ENCODE measurements around the gene PIGR. TPM values are rescaled to one million over a fixed set of nuclear protein-coding genes. Genes with fewer than 3 reads are reported as not detected.

Gene PIGR
- total RNA-seq, 1 donor from 2014 or later: 1.00 TPM

GRCh38 chr1:206923009-206923960, 23.0 kb downstream of the PIGR start:
- no peaks in the 10 kb centered on the region for H3K9me3 Mint-ChIP-seq
- DNase-seq (peak; percentile 62), ATAC-seq (ENCODE audit: low read depth) (peak; percentile 56)
- no peaks in the 10 kb centered on the region for H3K27me3 Mint-ChIP-seq
- no peak for TF ChIP-seq CTCF (IDR thresholded peaks at IDR 0.05)
- peaks cover 30% of the 10 kb centered on the region for H3K4me1 Mint-ChIP-seq
- H3K36me3 Mint-ChIP-seq (ENCODE audit: low read depth): peaks cover 20% of the 10 kb centered on the region
- H3K27ac Mint-ChIP-seq: no peak overlapping the region
- ChIA-PET POLR2A (interaction anchor here (0.7 to 3.4 kb wide), 7 partner anchors 11 to 1639 kb away, joined by 3 to 51 read pairs (median 4); partner anchors contain the start of genes IL19 and MAPKAPK2), CTCF (interaction anchor here (1.2 to 3.5 kb wide), 6 partner anchors 9 to 189 kb away, joined by 3 to 64 read pairs (median 9); no protein-coding TSS in a partner anchor)
- intact Hi-C loops (cut with micrococcal nuclease): loop anchor here (2.0 to 10.0 kb wide), 8 partner anchors 129 to 1638 kb away; partner anchors contain the start of genes PFKFB2, RAB29 and YOD1
- no peak overlapping the region for H3K4me3 Mint-ChIP-seq

DNA sequence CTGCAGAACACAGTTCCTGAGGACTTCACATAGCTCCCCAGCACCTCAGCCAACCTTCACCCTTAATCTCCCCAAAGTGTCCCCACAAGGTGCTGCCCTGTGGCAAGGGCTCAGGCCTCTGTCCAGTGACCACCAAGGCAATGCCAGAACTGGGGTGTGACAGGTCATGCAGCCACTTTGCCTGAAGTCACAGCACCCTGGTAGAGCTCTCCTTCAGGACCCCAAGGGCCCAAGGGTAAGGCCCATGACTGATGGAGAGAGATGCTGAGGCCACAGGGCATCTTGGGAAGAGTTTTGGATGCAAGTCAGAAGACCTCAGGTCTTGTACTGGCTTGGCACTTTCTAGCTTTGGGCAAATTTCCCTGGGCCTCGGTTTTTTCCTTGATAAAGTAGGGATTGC, 23.7 kb downstream of the PIGR start:
- H3K4me3 Mint-ChIP-seq: no peak overlapping the region
- H3K4me1 Mint-ChIP-seq: peaks cover 30% of the 10 kb centered on the region
- no peaks in the 10 kb centered on the region for H3K27me3 Mint-ChIP-seq
- ChIA-PET POLR2A (interaction anchor here (0.7 to 12.0 kb wide), 11 partner anchors 7 to 1638 kb away, joined by 3 to 267 read pairs (median 4); partner anchors contain the start of genes IL19 and MAPKAPK2), CTCF (interaction anchor here (1.2 to 3.5 kb wide), 6 partner anchors 9 to 188 kb away, joined by 3 to 64 read pairs (median 9); no protein-coding TSS in a partner anchor)
- peaks cover 27% of the 10 kb centered on the region for H3K36me3 Mint-ChIP-seq (ENCODE audit: low read depth)
- TF ChIP-seq CTCF (IDR thresholded peaks at IDR 0.05): no peak
- H3K9me3 Mint-ChIP-seq: no peaks in the 10 kb centered on the region
- no peak overlapping the region for H3K27ac Mint-ChIP-seq
- ATAC-seq (ENCODE audit: low read depth): no peak
- DNase-seq: no peak
- intact Hi-C loops (cut with micrococcal nuclease): loop anchor here (1.0 to 10.0 kb wide), 9 partner anchors 8 to 1638 kb away; partner anchors contain the start of genes PFKFB2, RAB29 and YOD1

DNA sequence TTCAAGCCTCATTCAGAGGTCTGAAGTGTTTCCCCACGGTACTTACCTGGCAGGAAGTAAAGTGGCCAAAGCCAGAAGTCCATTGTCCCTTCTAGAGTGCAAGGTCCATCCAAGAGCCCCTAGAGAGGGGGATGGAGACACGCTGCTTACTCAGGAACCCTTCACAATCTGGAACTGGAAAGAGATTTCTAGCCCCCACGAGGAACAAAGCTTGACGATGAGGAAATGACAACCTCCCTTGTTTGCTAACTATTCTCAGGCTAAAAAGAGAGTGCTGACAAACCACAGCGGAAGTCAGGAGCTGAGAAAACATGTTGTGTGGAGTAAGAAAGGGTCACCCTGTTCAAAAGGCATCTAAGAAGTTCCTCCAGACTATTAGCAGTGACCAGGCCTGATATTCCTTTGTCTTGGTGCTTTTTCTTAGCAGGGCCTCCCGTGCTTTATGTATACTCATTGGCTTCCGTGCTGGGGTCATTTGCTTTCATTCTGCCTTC, 24.4 kb downstream of the PIGR start, which contains the start of gene FCMR:
TSS of gene FCMR (minus strand) at position 170 of the 494 bp plus-strand sequence. CDS start at position 83, 87 bp downstream.
- no peak within 1 kb of the TSS for H3K27ac Mint-ChIP-seq
- no peak for DNase-seq
- H3K36me3 Mint-ChIP-seq (ENCODE audit: low read depth): peaks cover 34% of the 10 kb centered on the region
- H3K4me3 Mint-ChIP-seq: no peak within 1 kb of the TSS
- no peaks in the 10 kb centered on the region for H3K9me3 Mint-ChIP-seq
- ChIA-PET POLR2A (interaction anchor here (0.6 to 12.0 kb wide), 13 partner anchors 7 to 901 kb away, joined by 3 to 267 read pairs (median 4); partner anchors contain the start of gene MAPKAPK2), CTCF (interaction anchor here (1.0 to 3.5 kb wide), 8 partner anchors 10 to 188 kb away, joined by 3 to 64 read pairs (median 7); no protein-coding TSS in a partner anchor)
- no peaks in the 10 kb centered on the region for H3K27me3 Mint-ChIP-seq
- peaks cover 31% of the 10 kb centered on the region for H3K4me1 Mint-ChIP-seq
- no peak for TF ChIP-seq CTCF (IDR thresholded peaks at IDR 0.05)
- peak; percentile 9 for ATAC-seq (ENCODE audit: low read depth)
- intact Hi-C loops (cut with micrococcal nuclease): loop anchor here (1.0 to 10.0 kb wide), 9 partner anchors 8 to 1637 kb away; partner anchors contain the start of genes PFKFB2, RAB29 and YOD1

- ChIA-PET CTCF (interaction anchor here (0.7 to 9.7 kb wide), 5 partner anchors 9 to 183 kb away, joined by 3 to 383 read pairs (median 4); no protein-coding TSS in a partner anchor), POLR2A (interaction anchor here (1.0 to 12.0 kb wide), 5 partner anchors 9 to 494 kb away, joined by 3 to 267 read pairs (median 8); no protein-coding TSS in a partner anchor)
- intact Hi-C loops (cut with micrococcal nuclease): no loop called here
- Mint-ChIP-seq H3K4me3 (no peak overlapping the region), H3K9me3 (no peaks in the 10 kb centered on the region), H3K27ac (no peak overlapping the region), H3K36me3 (ENCODE audit: low read depth) (peaks cover 72% of the 10 kb centered on the region), H3K27me3 (no peaks in the 10 kb centered on the region), H3K4me1 (peaks cover 68% of the 10 kb centered on the region)
- ATAC-seq (ENCODE audit: low read depth) (no peak), DNase-seq (no peak)
- TF ChIP-seq CTCF (IDR thresholded peaks at IDR 0.05): no peak
Measured at GRCh38 chr1:206918076-206918475, 28.2 kb downstream of the PIGR start.
